ENCODE results near the gene ZBTB7A.

ZBTB7A gene

GRCh38 chr19:4027146-4027545 lies 39.6 kb downstream of the ZBTB7A start:
- no peak for DNase-seq
- Histone ChIP-seq H3K36me3 (peaks cover 55% of the 10 kb centered on the region), H3K9me3 (ENCODE audit: severe bottlenecking) (no peaks in the 10 kb centered on the region), H3K27me3 (ENCODE audit: insufficient read depth, low read depth, severe bottlenecking) (no peaks in the 10 kb centered on the region), H3K27ac (no peak overlapping the region), H3K4me3 (ENCODE audit: low read depth, low read length) (no peak overlapping the region)
- TF ChIP-seq CTCF (IDR thresholded peaks at IDR 0.05; ENCODE audit: low read depth, low read length) = no peak

- no peaks in the 10 kb centered on the region for H3K27me3 ChIP-seq (ENCODE audit: insufficient read depth, low read depth, severe bottlenecking)
- no peak for DNase-seq
- no peak overlapping the region for H3K4me3 ChIP-seq (ENCODE audit: low read depth, low read length)
- H3K36me3 ChIP-seq = peaks cover 56% of the 10 kb centered on the region
- H3K27ac ChIP-seq = no peak overlapping the region
- TF ChIP-seq CTCF (IDR thresholded peaks at IDR 0.05; ENCODE audit: low read depth, low read length) = no peak
- no peaks in the 10 kb centered on the region for H3K9me3 ChIP-seq (ENCODE audit: severe bottlenecking)
These were observed 41.4 kb downstream of the ZBTB7A start for GRCh38 chr19:4025317-4025716.

- Histone ChIP-seq H3K4me3 (ENCODE audit: low read depth, low read length) (no peak overlapping the region), H3K36me3 (peaks cover 65% of the 10 kb centered on the region), H3K27me3 (ENCODE audit: insufficient read depth, low read depth, severe bottlenecking) (no peaks in the 10 kb centered on the region), H3K27ac (no peak overlapping the region), H3K9me3 (ENCODE audit: severe bottlenecking) (no peaks in the 10 kb centered on the region)
- no peak for TF ChIP-seq CTCF (IDR thresholded peaks at IDR 0.05; ENCODE audit: low read depth, low read length)
- no peak for DNase-seq
These were observed 42.9 kb downstream of the ZBTB7A start for GRCh38 chr19:4023600-4024398.

GRCh38 chr19:4019578-4019977 lies 47.1 kb downstream of the ZBTB7A start:
- Histone ChIP-seq H3K27ac (no peak overlapping the region), H3K27me3 (ENCODE audit: insufficient read depth, low read depth, severe bottlenecking) (no peaks in the 10 kb centered on the region), H3K4me3 (ENCODE audit: low read depth, low read length) (no peak overlapping the region), H3K9me3 (ENCODE audit: severe bottlenecking) (no peaks in the 10 kb centered on the region), H3K36me3 (peaks cover 69% of the 10 kb centered on the region)
- TF ChIP-seq CTCF (IDR thresholded peaks at IDR 0.05; ENCODE audit: low read depth, low read length) = no peak
- no peak for DNase-seq

GRCh38 chr19:4018775-4019504 lies 47.8 kb downstream of the ZBTB7A start:
- H3K27me3 ChIP-seq (ENCODE audit: insufficient read depth, low read depth, severe bottlenecking) = no peaks in the 10 kb centered on the region
- no peak for DNase-seq
- H3K9me3 ChIP-seq (ENCODE audit: severe bottlenecking) = no peaks in the 10 kb centered on the region
- H3K4me3 ChIP-seq (ENCODE audit: low read depth, low read length) = no peak overlapping the region
- no peak overlapping the region for H3K27ac ChIP-seq
- TF ChIP-seq CTCF (IDR thresholded peaks at IDR 0.05; ENCODE audit: low read depth, low read length) = no peak
- H3K36me3 ChIP-seq = peaks cover 70% of the 10 kb centered on the region
